SKM-1 (cell line): Measurements from ENCODE around the gene NPPB.

Experiments used
- DNase-seq: peaks from one replicate; lab custom pipeline; 2025; ENCODE audit not compliant: unreplicated experiment; lab: John Stamatoyannopoulos, UW

The NPPB gene

GRCh38 chr1:11836955-11837766 lies 21.6 kb downstream of the NPPB start:
- DNase-seq: no peak

GRCh38 chr1:11835441-11836225 lies 23.1 kb downstream of the NPPB start:
- no peak for DNase-seq

GRCh38 chr1:11833900-11834299 lies 24.8 kb downstream of the NPPB start:
- DNase-seq: no peak

- DNase-seq: no peak
These were observed 25.2 kb downstream of the NPPB start for GRCh38 chr1:11833497-11833896.

GRCh38 chr1:11831945-11832725 lies 26.6 kb downstream of the NPPB start:
- DNase-seq: no peak

- no peak for DNase-seq
These were observed 30.2 kb downstream of the NPPB start for GRCh38 chr1:11828511-11828910.

GRCh38 chr1:11826946-11827345 lies 31.8 kb downstream of the NPPB start:
- no peak for DNase-seq

- no peak for DNase-seq
These were observed 33.6 kb downstream of the NPPB start for GRCh38 chr1:11825131-11825530.

- DNase-seq: no peak
These were observed 35.2 kb downstream of the NPPB start for GRCh38 chr1:11823366-11824137.

- no peak for DNase-seq
These were observed 36.7 kb downstream of the NPPB start for GRCh38 chr1:11822091-11822490.

- DNase-seq: no peak
These were observed 41.6 kb downstream of the NPPB start for GRCh38 chr1:11817192-11817591.

GRCh38 chr1:11813021-11813420 lies 45.7 kb downstream of the NPPB start:
- DNase-seq: no peak
